HG02852 (cell line): Measurements from ENCODE around the gene ABHD18.
A peak's percentile ranks its signal among the peaks of the same experiment; 100 is the strongest.
"Not testable (repeated sequence)": the region's sequence is repeated elsewhere in the genome, so short reads cannot be mapped to it uniquely, and the experiment has no call there.

Experiments used
- ATAC-seq: cut with Tn5 transposase; IDR thresholded peaks from one replicate; pipeline ENCODE4 v1.9.1; 2021; ENCODE audit warnings: mild to moderate bottlenecking, moderate library complexity; ENCODE audit not compliant: unreplicated experiment

The ABHD18 gene

DNA sequence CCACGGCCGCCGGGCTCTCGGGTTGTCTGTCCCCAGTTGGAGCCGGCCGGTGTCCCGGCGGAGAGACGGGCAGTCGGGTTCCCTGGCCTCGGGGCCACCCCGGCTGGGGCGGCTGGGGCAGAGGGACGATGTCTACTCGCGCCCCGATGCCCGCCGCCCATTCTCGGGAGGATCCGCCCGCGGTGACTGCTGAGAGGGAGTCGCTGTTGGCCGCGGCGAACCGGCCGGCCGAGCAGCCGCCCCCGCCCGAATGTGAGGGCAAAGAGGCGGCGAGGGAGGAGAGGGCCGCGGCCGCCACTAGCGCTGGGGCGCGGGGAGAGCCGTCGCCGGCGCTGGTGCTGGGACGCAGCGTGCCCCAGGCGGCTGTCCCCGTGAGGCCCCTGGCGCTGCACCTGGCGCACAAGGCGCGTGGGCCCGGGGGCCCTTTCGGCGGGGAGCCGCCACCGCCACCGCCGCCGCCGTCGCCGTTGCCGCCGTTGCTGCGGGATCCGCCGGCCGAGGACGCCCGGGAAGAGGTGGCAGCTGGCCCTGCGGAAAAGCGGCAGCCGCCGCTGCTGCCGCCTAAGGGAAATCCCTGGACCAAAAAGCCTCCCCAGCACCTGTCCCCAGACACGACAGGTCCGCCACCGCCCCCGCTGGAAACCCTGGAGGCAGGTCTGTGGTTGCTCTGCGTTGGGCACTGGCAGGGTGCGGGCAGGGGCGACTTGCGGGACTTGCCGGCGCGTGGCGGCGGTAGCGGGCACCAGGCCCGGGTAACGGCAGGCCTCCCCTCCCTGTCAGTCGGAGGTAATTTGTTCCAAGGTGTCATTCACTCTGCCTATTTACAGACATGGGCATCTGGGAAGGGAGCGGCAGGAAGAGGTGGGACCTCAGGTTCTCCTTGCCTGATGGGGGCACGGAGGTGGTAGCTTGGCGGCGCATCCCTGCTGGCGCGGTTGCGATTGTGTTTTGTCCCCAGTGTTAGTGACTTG lies 96.6 kb downstream of the ABHD18 start:
- ATAC-seq, result peak; percentile 31

DNA sequence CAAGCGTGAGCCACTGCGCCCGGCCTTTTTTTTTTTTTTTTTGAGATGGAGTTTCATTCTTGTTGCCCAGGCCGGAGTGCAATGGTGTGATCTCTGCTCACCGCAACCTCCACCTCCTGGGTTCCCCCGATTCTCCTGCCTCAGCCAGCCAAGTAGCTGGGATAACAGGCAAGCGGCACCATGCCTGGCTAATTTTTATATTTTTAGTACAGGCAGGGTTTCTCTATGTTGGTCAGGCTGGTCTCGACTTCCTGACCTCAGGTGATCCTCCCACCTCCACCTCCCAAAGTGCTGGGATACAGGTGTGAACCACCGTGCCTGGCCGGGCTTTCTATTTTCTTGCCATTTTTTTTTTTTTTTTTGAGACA lies 101.2 kb downstream of the ABHD18 start:
- not testable (repeated sequence) for ATAC-seq

DNA sequence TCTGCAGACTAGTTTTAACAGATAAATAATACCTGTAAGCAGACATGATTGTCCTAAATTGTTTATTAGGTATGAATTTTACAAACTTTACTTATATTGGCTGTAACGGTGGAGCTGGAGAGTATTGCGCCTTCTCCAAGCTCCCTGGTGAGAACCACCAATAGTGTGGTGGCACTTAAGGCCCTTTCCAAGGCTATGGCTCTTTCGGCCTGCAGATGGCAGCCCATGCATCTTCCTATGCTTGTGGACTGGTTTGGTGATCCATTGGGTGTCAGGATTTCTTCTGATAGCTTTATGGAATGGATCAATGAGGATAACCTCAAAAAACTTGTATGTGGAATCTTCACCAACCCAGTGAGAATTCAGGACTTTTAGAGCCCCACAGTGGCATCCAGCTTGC lies 103.7 kb downstream of the ABHD18 start:
- ATAC-seq, result no peak

DNA sequence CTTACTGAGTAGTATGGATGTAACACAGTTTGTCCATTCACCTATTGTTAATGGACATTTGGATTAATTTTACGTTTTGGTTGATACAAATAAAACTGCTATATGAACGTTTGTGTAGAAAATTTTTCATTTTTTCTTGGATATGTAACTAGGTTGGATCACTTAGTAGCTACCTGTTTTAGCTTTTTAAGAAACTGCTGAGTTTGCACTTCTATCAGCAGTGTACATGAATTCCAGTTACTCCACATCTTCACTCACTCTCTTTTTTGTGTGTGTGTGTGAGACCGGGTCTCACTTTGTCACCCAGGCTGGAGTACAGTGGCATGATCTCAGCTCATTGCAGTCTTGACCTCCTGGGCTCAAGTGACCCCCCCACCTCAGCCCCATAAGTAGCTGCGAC lies 111.3 kb downstream of the ABHD18 start:
- ATAC-seq, result no peak
